ENCODE results near the gene TRIM32. TPM values are rescaled to one million over a fixed set of nuclear protein-coding genes. Genes with fewer than 3 reads are reported as not detected.

Gene TRIM32
- total RNA-seq, 1 experiment from 2014 or later: 23.2 TPM

DNA sequence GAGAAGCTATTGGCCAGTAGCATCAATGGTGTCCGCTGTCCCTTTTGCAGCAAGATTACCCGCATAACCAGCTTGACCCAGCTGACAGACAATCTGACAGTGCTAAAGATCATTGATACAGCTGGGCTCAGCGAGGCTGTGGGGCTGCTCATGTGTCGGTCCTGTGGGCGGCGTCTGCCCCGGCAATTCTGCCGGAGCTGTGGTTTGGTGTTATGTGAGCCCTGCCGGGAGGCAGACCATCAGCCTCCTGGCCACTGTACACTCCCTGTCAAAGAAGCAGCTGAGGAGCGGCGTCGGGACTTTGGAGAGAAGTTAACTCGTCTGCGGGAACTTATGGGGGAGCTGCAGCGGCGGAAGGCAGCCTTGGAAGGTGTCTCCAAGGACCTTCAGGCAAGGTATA is 10.8 kb downstream of the TRIM32 start:
- TF ChIP-seq CBX3 (IDR thresholded peaks at IDR 0.05; ENCODE audit: low read depth) (no peak), SRF (IDR thresholded peaks at IDR 0.05; ENCODE audit: low read depth) (no peak), CEBPB (IDR thresholded peaks at IDR 0.05; ENCODE audit: low read depth) (no peak), ATF3 (IDR thresholded peaks at IDR 0.05) (no peak), CTCF (IDR thresholded peaks at IDR 0.05 in 2 of 3, conservative IDR thresholded peaks at IDR 0.05 in 1 of 3; ENCODE audit: borderline replicate concordance in 1 of 3, insufficient read depth in 1 of 3, low read depth in 2 of 3, low read length in 2 of 3) (no peak), SIN3A (IDR thresholded peaks at IDR 0.05; ENCODE audit: low read depth) (no peak), RAD21 (IDR thresholded peaks at IDR 0.05; ENCODE audit: low read depth) (no peak), JUND (IDR thresholded peaks at IDR 0.05) (no peak), POLR2A (IDR thresholded peaks at IDR 0.05; ENCODE audit: borderline replicate concordance, extremely low read depth, insufficient read depth, insufficient read length) (no peak), YY1 (IDR thresholded peaks at IDR 0.05; ENCODE audit: extremely low read depth, insufficient replicate concordance, low read depth, low read length) (no peak), ZFX (IDR thresholded peaks at IDR 0.05) (no peak), ZNF274 (IDR thresholded peaks at IDR 0.05; ENCODE audit: low read depth, low read length) (no peak), TCF7L2 (IDR thresholded peaks at IDR 0.05; ENCODE audit: borderline replicate concordance, extremely low read depth, insufficient read depth, insufficient read length) (no peak), EGR1 (IDR thresholded peaks at IDR 0.05; ENCODE audit: low read depth) (no peak), POLR2AphosphoS5 (IDR thresholded peaks at IDR 0.05; ENCODE audit: low read depth, low read length) (no peak), MAX (IDR thresholded peaks at IDR 0.05) (no peak)
- Histone ChIP-seq H3K4me3 (replicated peaks in 1 of 2; ENCODE audit: low read depth in 1 of 2, low read length in 2 of 2) (no peak overlapping the region), H3K27me3 (ENCODE audit: insufficient read depth, low read length) (no peaks in the 10 kb centered on the region), H3K79me2 (ENCODE audit: insufficient read depth, low read length) (peaks cover 38% of the 10 kb centered on the region), H3K9ac (ENCODE audit: low read length) (no peak overlapping the region), H3K4me2 (ENCODE audit: low read length) (no peak overlapping the region), H4K20me1 (ENCODE audit: insufficient read depth) (0 out of 2 replicates have a peak, but pooled peaks cover 10% of the 10 kb centered on the region), H3K9me3 (ENCODE audit: control insufficient read depth in 1 of 2, insufficient read depth in 1 of 2, low read depth in 1 of 2, low read length in 2 of 2) (no peaks in the 10 kb centered on the region), H3K27ac (ENCODE audit: low read depth, low read length) (no peak overlapping the region), H3K4me1 (ENCODE audit: control insufficient read depth in 1 of 2, insufficient read depth in 2 of 2, low read length in 2 of 2) (no peaks in the 10 kb centered on the region), H3K36me3 (ENCODE audit: control insufficient read depth in 1 of 2, insufficient read depth in 2 of 2, low read length in 2 of 2) (peaks cover 15 to 32% of the 10 kb centered on the region in 2 experiments; a peak in 3 of 4 replicates), H3K9me2 (ENCODE audit: insufficient read depth) (no peaks in the 10 kb centered on the region), H2AFZ (ENCODE audit: low read depth, low read length, poor library complexity, severe bottlenecking) (no peak overlapping the region)
- no peak for DNase-seq (ENCODE audit: low read depth, low spot score)
- CTCF ChIA-PET: no interaction called here
- ATAC-seq: no peak
- RAD21 ChIA-PET (ENCODE audit: low non-redundant PET in 1 of 2, low total read pairs in 2 of 2, uncharacterized antibody in 2 of 2, unreplicated experiment in 2 of 2): no interaction called here
- POLR2A ChIA-PET: no interaction called here
- BruUV-seq (replicated peaks): no TSS peak
- intact Hi-C loops (cut with micrococcal nuclease): no loop called here
